NCI-H1105 treated with DMSO at 0.1 percent for 48 hours (cell line): ENCODE measurements around the gene ZNF444.
"Not testable (repeated sequence)": the region's sequence is repeated elsewhere in the genome, so short reads cannot be mapped to it uniquely, and the experiment has no call there.

Experiments used
- DNase-seq: peaks from one replicate; lab custom pipeline; 2025; lab: John Stamatoyannopoulos, UW

The ZNF444 gene

GRCh38 chr19:56140583-56141416 lies at the start of gene ZNF444:
Gene ZNF444 (plus strand): TSS chr19:56141287. CDS start chr19:56146912, 5,625 bp downstream.
- DNase-seq: peak; percentile 100

DNA sequence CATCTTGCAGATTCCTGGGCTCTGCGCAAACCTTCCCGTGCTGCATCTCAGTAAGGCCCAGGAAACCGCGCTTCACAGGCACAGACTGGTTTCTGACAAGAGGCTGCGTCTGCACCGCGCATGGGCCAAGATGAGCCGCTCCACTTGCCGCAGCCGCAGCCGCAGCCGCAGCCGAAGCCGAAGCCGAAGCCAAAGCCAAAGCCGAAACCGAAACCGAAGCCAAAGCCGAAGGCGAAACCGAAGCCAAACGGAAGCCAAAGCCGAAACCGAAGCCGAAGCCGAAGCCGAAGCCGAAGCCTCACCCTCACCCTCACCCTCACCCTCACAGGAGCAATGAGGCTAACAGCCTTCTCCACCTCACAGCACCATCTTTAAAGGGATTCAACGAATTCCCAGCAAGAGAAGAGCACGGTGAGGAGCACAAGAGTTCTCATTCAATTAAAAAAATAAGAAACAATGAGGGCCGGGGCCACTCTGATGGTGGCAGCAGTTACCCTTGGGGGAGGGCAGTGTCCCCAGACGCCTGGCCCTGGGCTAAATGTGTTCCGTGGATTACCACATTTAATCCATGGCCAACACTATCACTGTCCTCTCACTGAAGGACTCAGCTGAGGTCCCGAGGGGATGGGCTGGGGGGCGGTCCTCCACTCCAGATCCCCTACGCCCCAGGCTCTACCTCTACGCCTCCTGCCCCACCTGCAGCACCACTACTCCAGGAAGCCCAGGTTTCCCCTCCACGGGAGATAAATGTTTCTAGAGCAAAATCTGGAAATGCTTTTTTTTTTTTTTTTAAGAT lies 49.1 kb upstream of the ZNF444 start:
- DNase-seq: peak; percentile 60

DNA sequence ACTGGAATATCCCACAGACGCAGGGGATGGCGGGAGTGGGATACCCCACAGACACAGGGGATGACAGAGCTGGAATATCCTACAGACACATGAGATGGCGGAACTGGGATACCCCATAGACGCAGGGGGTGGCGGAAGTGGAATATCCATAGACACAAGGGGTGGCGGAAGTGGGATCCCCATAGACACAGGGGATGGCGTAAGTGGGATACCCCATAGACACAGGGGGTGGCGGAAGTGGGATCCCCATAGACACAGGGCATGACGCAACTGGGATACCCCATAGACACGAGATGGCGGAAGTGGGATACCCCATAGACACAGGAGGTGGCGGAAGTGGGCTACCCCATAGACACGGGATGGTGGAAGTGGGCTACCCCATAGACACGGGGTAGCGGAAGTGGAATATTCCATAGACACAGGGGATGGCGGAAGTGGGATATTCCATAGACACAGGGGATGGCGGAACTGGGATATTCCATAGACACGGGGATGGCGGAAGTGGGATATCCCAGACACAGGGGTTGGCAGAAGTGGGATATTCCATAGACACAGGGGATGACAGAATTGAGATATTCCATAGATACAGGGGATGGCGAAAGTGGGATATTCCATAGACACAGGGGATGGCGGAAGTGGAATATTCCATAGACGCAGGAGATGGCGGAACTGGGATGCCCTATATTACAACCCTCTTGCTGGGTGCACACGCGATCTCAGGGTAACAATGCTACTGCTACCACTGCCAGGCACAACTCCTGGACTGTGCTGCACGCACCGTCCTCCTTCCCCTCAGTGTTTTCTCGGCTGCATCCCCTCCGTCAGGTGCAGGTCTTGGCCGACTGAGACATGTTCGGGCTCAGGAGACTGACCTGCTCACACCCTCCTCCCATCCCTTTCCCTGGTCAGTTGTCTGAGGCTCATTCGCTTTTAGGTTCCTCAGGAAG lies 48.1 kb upstream of the ZNF444 start:
- DNase-seq: no peak

- DNase-seq: no peak
Measured at GRCh38 chr19:56094449-56094848, 46.6 kb upstream of the ZNF444 start.

- DNase-seq: no peak
Measured at GRCh38 chr19:56096665-56097064, 44.4 kb upstream of the ZNF444 start.

- DNase-seq: no peak
Measured at GRCh38 chr19:56097306-56097705, 43.8 kb upstream of the ZNF444 start.

GRCh38 chr19:56097776-56098175 lies 43.3 kb upstream of the ZNF444 start:
- no peak for DNase-seq

DNA sequence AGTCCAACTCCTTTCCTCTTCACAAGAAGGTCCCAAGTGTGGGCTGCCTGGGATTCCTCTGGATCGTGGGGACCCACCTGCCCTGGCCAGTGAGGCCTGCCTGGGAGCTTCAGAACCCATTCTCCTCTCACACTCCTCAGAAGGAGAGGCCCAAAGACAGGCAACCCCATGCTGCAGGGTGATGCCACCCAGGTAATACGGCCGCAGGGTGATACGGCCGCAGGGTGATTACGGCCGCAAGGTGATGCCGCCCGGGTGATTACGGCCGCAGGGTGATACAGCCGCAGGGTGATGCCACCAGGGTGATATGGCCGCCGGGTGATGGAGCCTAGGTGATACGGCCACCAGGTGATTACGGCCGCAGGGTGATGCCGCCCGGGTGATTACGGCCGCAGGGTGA lies 42.9 kb upstream of the ZNF444 start:
- not testable (repeated sequence) for DNase-seq

GRCh38 chr19:56098731-56099568 lies 42.1 kb upstream of the ZNF444 start:
- no peak for DNase-seq

DNA sequence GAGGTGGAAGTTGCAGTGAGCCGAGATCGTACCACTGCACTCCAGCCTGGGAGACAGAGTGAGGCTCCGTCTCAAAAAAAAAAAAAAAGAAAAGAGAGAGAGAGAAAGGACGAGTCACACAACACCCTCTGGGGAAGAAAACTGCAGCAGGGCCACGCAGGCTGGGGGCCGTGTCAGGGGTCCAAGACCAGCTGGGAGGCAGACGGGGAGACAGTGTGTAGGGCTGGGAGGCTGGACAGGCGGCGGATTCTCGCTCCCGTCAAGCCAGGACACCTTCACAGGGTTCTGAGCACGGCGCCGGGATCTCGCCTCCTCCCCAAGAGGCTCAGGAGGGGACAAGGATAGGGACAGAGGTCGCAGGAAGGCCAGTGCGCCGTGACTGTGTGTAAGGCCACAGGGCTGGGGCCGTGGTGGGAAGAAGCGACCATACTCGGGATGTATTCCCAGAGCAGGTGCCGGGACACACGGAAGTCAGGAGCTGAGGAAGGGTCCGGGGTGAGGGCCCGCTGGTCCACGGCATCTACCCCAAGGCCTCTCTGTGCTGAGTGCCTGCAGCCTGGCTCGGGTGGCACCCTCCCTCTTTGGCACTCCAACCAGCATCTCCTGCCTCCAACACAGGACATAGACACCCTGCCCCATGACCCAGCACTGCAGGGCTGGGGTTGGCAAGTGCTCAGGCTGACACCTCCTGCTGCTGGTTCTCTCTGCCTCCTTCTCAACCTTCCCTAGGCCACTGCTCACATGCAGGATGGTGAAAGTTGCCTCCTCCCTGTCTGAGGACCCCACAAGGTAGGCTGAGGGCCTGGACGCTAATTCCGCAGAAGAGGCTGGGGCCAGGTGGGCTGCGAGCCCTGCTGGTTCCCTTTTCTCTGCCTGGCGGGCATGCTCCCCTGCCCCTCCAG lies 41.2 kb upstream of the ZNF444 start:
- DNase-seq: no peak

GRCh38 chr19:56101095-56101494 lies 40.0 kb upstream of the ZNF444 start:
- no peak for DNase-seq

GRCh38 chr19:56101746-56102535 lies 39.1 kb upstream of the ZNF444 start:
- DNase-seq: no peak

DNA sequence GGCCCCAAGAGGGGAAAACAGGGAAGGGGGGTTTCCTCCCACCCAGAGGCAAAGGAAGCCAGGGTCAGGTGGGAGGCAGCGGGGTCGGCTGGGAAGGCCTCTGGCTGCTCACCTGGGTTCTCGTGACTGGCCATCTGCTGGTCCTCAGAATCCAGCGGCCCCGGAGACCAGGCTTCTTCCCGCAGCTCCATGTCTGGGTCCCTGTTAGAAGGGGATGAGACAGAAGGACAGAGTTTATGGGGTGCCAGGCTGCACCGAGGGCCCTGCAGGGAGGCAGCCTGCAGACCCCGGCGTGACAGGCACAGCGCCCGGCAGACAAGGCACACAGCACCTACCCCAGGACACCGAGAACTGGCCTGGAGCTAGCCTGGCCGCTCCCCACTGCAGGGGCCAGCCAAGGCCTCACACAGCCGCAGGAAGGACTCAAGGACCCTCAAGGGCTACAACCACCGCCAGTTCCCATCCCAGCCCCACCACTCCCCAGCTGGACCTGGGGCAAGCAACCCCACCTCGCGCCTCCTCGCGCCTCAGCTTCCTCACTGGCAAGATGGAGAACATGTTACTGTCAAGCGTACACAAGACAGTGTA lies 38.0 kb upstream of the ZNF444 start:
- DNase-seq: no peak

GRCh38 chr19:56104423-56104822 lies 36.7 kb upstream of the ZNF444 start:
- DNase-seq: no peak

DNA sequence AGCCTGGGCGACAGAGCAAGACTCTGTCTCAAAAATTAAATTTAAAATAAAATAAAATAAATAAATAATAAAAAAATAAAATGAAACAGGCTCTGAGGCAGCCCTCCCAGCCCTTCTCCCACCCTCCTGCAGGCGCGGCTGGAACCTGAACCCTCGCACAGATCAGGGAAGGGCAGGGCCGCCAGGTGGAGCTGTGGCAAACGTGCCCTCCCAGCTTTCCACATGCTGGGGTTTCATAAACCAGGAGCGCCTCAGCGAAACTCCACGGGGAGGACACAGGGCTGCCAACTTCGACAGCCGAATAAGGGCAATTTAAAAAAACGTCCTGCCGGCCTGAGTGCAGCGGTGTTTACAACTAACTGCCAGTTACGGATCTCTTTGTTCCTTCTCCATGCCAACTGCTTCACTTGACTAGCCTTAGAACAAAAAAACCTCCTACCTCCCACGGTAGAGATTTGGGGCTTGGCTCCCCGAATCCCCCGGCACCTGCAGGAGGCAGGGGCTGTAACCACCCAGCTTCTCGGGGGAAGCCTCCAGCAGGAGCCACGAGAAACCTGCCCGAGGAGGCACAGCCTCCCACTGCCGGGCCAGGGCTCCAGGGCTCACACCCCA lies 35.9 kb upstream of the ZNF444 start:
- peak; percentile 83 for DNase-seq

DNA sequence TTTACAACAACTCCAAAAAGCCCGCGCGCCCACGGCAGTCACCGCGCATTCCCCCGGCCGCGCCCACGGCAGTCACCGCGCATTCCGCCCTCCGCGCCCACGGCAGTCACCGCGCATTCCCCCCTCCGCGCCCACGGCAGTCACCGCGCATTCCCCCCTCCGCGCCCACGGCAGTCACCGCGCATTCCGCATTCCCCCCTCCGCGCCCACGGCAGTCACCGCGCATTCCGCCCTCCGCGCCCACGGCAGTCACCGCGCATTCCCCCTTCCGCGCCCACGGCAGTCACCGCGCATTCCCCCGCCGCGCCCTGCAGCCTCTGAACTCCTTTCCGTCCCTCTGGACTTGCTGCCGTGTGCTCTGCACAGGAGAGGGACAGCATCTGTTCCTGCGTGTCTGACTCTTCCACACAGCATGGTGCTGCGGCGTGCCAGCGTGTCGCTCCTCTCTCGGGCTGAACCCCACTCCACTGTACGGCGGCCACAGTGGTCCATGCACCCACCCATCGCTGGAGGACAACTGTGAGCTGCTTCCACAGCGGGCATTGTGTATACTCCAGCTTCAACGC lies 35.2 kb upstream of the ZNF444 start:
- DNase-seq: not testable (repeated sequence)

- no peak for DNase-seq
Measured at GRCh38 chr19:56106397-56106849, 34.7 kb upstream of the ZNF444 start.

DNA sequence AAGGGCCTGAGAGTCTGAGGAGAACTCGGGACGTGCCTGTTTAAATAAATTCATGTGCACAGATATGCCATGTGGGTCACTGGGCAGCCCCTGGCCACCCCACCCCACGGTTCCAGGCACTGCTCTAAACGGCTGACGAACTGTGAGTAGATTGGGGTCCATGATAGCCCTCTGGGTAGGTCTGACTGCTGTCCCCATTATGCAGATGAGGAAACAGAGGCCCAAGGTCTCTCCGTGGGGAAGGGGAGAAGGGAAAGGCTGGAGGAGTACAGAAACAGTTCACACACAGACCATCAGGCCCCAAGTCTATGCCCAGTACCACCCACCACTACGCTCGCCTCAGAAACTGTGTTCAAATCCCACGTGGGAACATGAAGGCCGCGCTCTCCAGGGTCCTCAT lies 34.1 kb upstream of the ZNF444 start:
- no peak for DNase-seq
